K562 (cell line): ENCODE measurements around the gene BCAS1. TPM values are rescaled to one million over a fixed set of nuclear protein-coding genes. Genes with fewer than 3 reads are reported as not detected.

Source experiments
- ATAC-seq: fragments of 200-7000 bp; cut with Tn5 transposase; 3 replicates; pipeline ENCODE4 v1.9.1; 2020; ENCODE audit warnings: moderate library complexity
- BruUV-seq: library from RNA; stranded (reverse); fragments of 400-500 nt; replicated peaks from 2 replicates; lab custom pipeline; 2021; lab: Mats Ljungman, UMichigan
- CTCF ChIA-PET: fragments of 300-600 bp; formaldehyde crosslinking; extraction: SDS; loops from one replicate; lab custom pipeline; 2021; ENCODE audit warnings: low intra/inter-chr PET ratio; lab: Yijun Ruan, JAX
- POLR2A ChIA-PET: fragments of 300-600, 350-650 bp; sonication (Branson Sonifier 250); formaldehyde crosslinking; extraction: SDS; loops from one replicate; lab custom pipeline; 2021; ENCODE audit warnings: antibody characterized with exemption, inconsistent platforms; lab: Yijun Ruan, JAX
- DNase-seq, 4 experiments: peaks; one replicate each; pipeline versions ENCODE4 v3.0.0 to v3.0.0-alpha.2; 2011 to 2018; ENCODE audit warnings: low spot score in 3 of 4, mixed read lengths in 3 of 4; ENCODE audit errors: extremely low read depth in 1 of 4
- FAIRE-seq: peaks from 2 replicates; lab custom pipeline; 2011; peaks lifted over from hg19 to GRCh38; lab: Jason Lieb, UNC
- H2AFZ ChIP-seq: 2 replicates; pipeline ENCODE4 v1.6.0; 2011; ENCODE audit warnings: low read depth, low read length, control low read depth, inconsistent platforms
- H3K27ac ChIP-seq: fragments of 200-600 bp; 3 replicates; pipeline ENCODE4 v1.8.0; 2011; ENCODE audit warnings: low read depth, mild to moderate bottlenecking, control low read depth, inconsistent platforms, low read length, moderate library complexity, mixed read lengths; ENCODE audit errors: extremely low read depth
- H3K27me3 ChIP-seq, 2 experiments: fragments of 300-600 bp in 1 of 2; 2 replicates in 1 of 2; 3 replicates in 1 of 2; pipeline versions ENCODE4 v1.6.0 to v1.8.0; 2011; ENCODE audit warnings: inconsistent platforms in 2 of 2, low read length in 2 of 2, mild to moderate bottlenecking in 1 of 2, mixed read lengths in 1 of 2, moderate library complexity in 1 of 2; ENCODE audit not compliant: control insufficient read depth in 2 of 2, insufficient read depth in 2 of 2
- H3K36me3 ChIP-seq: fragments of 300-600 bp; 3 replicates; pipeline ENCODE4 v1.8.0; 2011; ENCODE audit warnings: mild to moderate bottlenecking, low read length, inconsistent platforms; ENCODE audit not compliant: control insufficient read depth, insufficient read depth
- H3K4me1 ChIP-seq, 2 experiments: fragments of 200-600 bp in 1 of 2; replicated peaks in 1 of 2; 2 replicates in 1 of 2; 3 replicates in 1 of 2; pipeline versions ENCODE4 v1.5.1 to v1.8.0; 2011; ENCODE audit warnings: inconsistent platforms in 2 of 2, low read length in 2 of 2, mild to moderate bottlenecking in 1 of 2, mixed read lengths in 1 of 2, moderate library complexity in 1 of 2; ENCODE audit not compliant: control insufficient read depth in 2 of 2, insufficient read depth in 2 of 2
- H3K4me2 ChIP-seq: 2 replicates; pipeline ENCODE4 v1.6.1; 2011; ENCODE audit warnings: low read length, control low read depth, inconsistent platforms, mixed read lengths; ENCODE audit not compliant: insufficient read depth
- H3K4me3 ChIP-seq: fragments of 200-600 bp; sonication (generic), shearing (Covaris generic); 2 replicates; pipeline ENCODE4 v1.5.1; 2016; ENCODE audit warnings: control low read depth, inconsistent platforms
- H3K79me2 ChIP-seq: fragments of 200-600 bp; 3 replicates; pipeline ENCODE4 v1.8.0; 2011; ENCODE audit warnings: low read length, inconsistent platforms; ENCODE audit not compliant: control insufficient read depth, insufficient read depth
- H3K9ac ChIP-seq, 2 experiments: 2 replicates each; pipeline versions ENCODE4 v1.6.0 to v1.6.1; 2011; ENCODE audit warnings: low read depth in 2 of 2, low read length in 2 of 2, control low read depth in 1 of 2, inconsistent platforms in 1 of 2, mild to moderate bottlenecking in 1 of 2, mixed read lengths in 1 of 2; ENCODE audit not compliant: insufficient read depth in 1 of 2
- H3K9me1 ChIP-seq: one replicate; pipeline ENCODE4 v1.6.0; 2011; ENCODE audit warnings: inconsistent platforms, mild to moderate bottlenecking, low read length, moderate library complexity; ENCODE audit not compliant: control insufficient read depth, insufficient read depth
- H3K9me3 ChIP-seq: replicated peaks from 2 replicates; pipeline ENCODE4 v1.5.1; 2011; ENCODE audit warnings: low read depth, low read length, inconsistent platforms; ENCODE audit not compliant: control insufficient read depth, insufficient read depth
- H4K20me1 ChIP-seq: replicated peaks from 2 replicates; pipeline ENCODE4 v1.6.1; 2011; ENCODE audit warnings: low read length, inconsistent platforms, mixed read lengths; ENCODE audit not compliant: control insufficient read depth, insufficient read depth
- BRD9 ChIP-seq: fragments of 450-650 bp; IDR thresholded peaks from 2 replicates; pipeline ENCODE4 v1.6.1; 2018; ENCODE audit warnings: low read depth; ENCODE audit not compliant: partially characterized antibody
- RFX1 ChIP-seq: fragments of 450-650 bp; IDR thresholded peaks from 2 replicates; pipeline ENCODE4 v1.6.1; 2016; ENCODE audit warnings: mild to moderate bottlenecking, moderate library complexity
- TEAD1 ChIP-seq, 2 experiments: fragments of 450-650 bp in 1 of 2; sonication (generic) in 1 of 2; formaldehyde crosslinking; IDR thresholded peaks; 2 replicates each; pipeline versions ENCODE4 v1.4.0 to v1.8.0; 2020 to 2022; ENCODE audit warnings: mild to moderate bottlenecking in 2 of 2, missing genetic modification reagents in 1 of 2
- ZNF407 ChIP-seq: fragments of 450-650 bp; IDR thresholded peaks from 2 replicates; pipeline ENCODE4 v1.6.1; 2016; ENCODE audit warnings: low read depth
- WGBS: fragments of 100-300 bp; shearing (Covaris generic); methylation state at CpG from one replicate; pipeline ENCODE4 v1.1.6; 2016; ENCODE audit warnings: low coverage, mixed read lengths; ENCODE audit not compliant: insufficient coverage; ENCODE audit errors: missing lambda C conversion rate; 5-methylcytosine and 5-hydroxymethylcytosine counted together
- in situ Hi-C: fragments of 300-500 bp; cut with MboI; formaldehyde crosslinking; loops from 4 replicates; pipeline ENCODE4 v1.15.0; 2018; ENCODE audit warnings: inconsistent platforms, mixed read lengths
- intact Hi-C: fragments of 100-400 bp; cut with micrococcal nuclease; formaldehyde crosslinking; loops from 2 replicates; pipeline ENCODE4 v1.14.2; 2022
- polyA plus RNA-seq, 8 experiments: library from polyadenylated mRNA; depleted of rRNA in 4 of 8; stranded (reverse) in 5 of 8; unstranded in 3 of 8; fragments of >200 nt; fragmentation: Nextera tagmentation in 2 of 8; fragmentation: Illumina TruSeq in 1 of 8; extraction: Ambion mirVana in 2 of 8; extraction: Trizol in 1 of 8; gene quantifications; 2 replicates each; pipeline versions ENCODE4 v1.2.1 to v1.2.3, GENCODE V29; 2011 to 2014; ENCODE audit warnings: inconsistent platforms in 1 of 8, missing spikeins in 1 of 8
- total RNA-seq, 7 experiments: library from RNA; depleted of rRNA in 6 of 7; stranded (reverse); fragments of >200 nt in 6 of 7; fragmentation: Illumina TruSeq in 2 of 7; extraction: Trizol in 2 of 7; gene quantifications; 2 replicates each; pipeline versions ENCODE4 v1.2.1 to v1.2.3, GENCODE V29; 2011 to 2021; ENCODE audit warnings: low replicate concordance in 1 of 7
- TF ChIP-seq, protein P1 (sequence below), 3 experiments: fragments of 200-800 bp in 1 of 3; sonication (Bioruptor generic) in 1 of 3; sonication (generic) in 1 of 3; formaldehyde crosslinking in 1 of 3; IDR thresholded peaks; 2 replicates each; pipeline versions ENCODE4 v1.6.1 to v1.8.0; 2016 to 2022; ENCODE audit warnings: mild to moderate bottlenecking in 2 of 3, missing compliant biosample characterization in 2 of 3, missing genetic modification characterization in 2 of 3, missing genetic modification reagents in 1 of 3
- TF ChIP-seq, protein P2 (sequence below), 3 experiments: fragments of 200-800 bp in 1 of 3; fragments of 250-450 bp in 1 of 3; fragments of 450-650 bp in 1 of 3; sonication (Bioruptor Pico) in 1 of 3; sonication (Bioruptor generic) in 1 of 3; formaldehyde crosslinking in 1 of 3; IDR thresholded peaks; 2 replicates each; pipeline versions ENCODE4 v1.6.1 to v1.8.0; 2016 to 2022; ENCODE audit warnings: mild to moderate bottlenecking in 2 of 3, missing genetic modification characterization in 2 of 3, missing compliant biosample characterization in 1 of 3, moderate library complexity in 1 of 3

Gene BCAS1
- total and polyA plus RNA-seq, 9 of the 15 experiments (the other 6 are each of a cell fraction or from before 2014, with no cell fraction given), result 0.18 to 2.3 (median 0.93) TPM

DNA sequence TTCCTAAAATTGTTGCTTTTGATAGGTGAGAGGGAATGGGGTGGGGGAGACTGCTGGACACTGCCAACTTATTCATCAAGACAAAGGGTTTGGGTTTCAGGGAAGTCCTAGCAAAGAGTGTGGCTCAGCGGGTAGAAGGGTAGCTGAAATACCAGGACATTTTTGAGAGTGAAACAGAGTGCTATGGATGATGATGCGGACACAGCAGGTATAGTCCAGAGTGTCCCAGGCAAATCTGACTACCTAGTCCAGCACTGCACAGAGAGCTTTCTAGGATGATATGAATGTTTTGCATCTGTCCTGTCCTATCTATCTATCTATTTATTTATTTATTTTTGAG lies 154.3 kb downstream of the BCAS1 start:
- POLR2A ChIA-PET, result interaction anchor here (0.6 to 1.2 kb wide), 8 partner anchors 17 to 324 kb away, joined by 3 to 4 read pairs (median 3); no protein-coding TSS in a partner anchor
- no peak overlapping the region for H3K4me3 ChIP-seq
- DNase-seq (no peak), ATAC-seq (peak; percentile 8; the same call in 1 of the 3 replicates), FAIRE-seq (no peak)
- CTCF ChIA-PET, result interaction anchor here (1.2 to 3.4 kb wide), 2 partner anchors 24 to 337 kb away, joined by 3 to 33 read pairs; no protein-coding TSS in a partner anchor
- H3K9ac ChIP-seq, result peak overlapping the region in 1 of 2 experiments; percentile 69; a peak in 2 of 4 replicates
- in situ Hi-C loops (no loop called here), intact Hi-C loops (loop anchor here (1.0 to 5.0 kb wide), 5 partner anchors 44 to 338 kb away; partner anchors contain the start of gene ZNF217)
- peak overlapping the region; percentile 80 for H3K4me2 ChIP-seq
- WGBS, result 68% methylated on average over 2 of the region's 2 CpGs
- H3K9me1 ChIP-seq, result no peaks in the 10 kb centered on the region
- peak overlapping the region; percentile 88 for H2AFZ ChIP-seq
- no peaks in the 10 kb centered on the region for H3K27me3 ChIP-seq
- BruUV-seq, result no TSS peak
- H4K20me1 ChIP-seq, result no peaks in the 10 kb centered on the region
- no peaks in the 10 kb centered on the region for H3K9me3 ChIP-seq
- TF ChIP-seq, protein P1, sequence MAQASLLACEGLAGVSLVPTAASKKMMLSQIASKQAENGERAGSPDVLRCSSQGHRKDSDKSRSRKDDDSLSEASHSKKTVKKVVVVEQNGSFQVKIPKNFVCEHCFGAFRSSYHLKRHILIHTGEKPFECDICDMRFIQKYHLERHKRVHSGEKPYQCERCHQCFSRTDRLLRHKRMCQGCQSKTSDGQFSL (CRISPR knock-in tag; IDR thresholded peaks at IDR 0.05), result no peak
- TF ChIP-seq, protein P1 (tag; IDR thresholded peaks at IDR 0.05), result no peak
- 0 out of 4 replicates have a peak, but pooled peaks of 1 of the 2 experiments have one; percentile 12 for TF ChIP-seq TEAD1 (CRISPR knock-in tag; IDR thresholded peaks at IDR 0.05)
- peak; percentile 20; the same call in 1 of the 2 replicates for TF ChIP-seq ZNF407
- peak; percentile 2; the same call in 1 of the 2 replicates for TF ChIP-seq RFX1
- TF ChIP-seq, protein P2, sequence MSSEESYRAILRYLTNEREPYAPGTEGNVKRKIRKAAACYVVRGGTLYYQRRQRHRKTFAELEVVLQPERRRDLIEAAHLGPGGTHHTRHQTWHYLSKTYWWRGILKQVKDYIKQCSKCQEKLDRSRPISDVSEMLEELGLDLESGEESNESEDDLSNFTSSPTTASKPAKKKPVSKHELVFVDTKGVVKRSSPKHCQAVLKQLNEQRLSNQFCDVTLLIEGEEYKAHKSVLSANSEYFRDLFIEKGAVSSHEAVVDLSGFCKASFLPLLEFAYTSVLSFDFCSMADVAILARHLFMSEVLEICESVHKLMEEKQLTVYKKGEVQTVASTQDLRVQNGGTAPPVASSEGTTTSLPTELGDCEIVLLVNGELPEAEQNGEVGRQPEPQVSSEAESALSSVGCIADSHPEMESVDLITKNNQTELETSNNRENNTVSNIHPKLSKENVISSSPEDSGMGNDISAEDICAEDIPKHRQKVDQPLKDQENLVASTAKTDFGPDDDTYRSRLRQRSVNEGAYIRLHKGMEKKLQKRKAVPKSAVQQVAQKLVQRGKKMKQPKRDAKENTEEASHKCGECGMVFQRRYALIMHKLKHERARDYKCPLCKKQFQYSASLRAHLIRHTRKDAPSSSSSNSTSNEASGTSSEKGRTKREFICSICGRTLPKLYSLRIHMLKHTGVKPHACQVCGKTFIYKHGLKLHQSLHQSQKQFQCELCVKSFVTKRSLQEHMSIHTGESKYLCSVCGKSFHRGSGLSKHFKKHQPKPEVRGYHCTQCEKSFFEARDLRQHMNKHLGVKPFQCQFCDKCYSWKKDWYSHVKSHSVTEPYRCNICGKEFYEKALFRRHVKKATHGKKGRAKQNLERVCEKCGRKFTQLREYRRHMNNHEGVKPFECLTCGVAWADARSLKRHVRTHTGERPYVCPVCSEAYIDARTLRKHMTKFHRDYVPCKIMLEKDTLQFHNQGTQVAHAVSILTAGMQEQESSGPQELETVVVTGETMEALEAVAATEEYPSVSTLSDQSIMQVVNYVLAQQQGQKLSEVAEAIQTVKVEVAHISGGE (CRISPR knock-in tag; IDR thresholded peaks at IDR 0.05), result 0 out of 6 replicates have a peak, but pooled peaks of 1 of the 3 experiments have one; percentile 71
- no peak for TF ChIP-seq BRD9
- no peaks in the 10 kb centered on the region for H3K36me3 ChIP-seq
- no peaks in the 10 kb centered on the region for H3K79me2 ChIP-seq
- H3K4me1 ChIP-seq, result peaks cover 25 to 41% of the 10 kb centered on the region in 2 experiments; a peak in 3 of 5 replicates
- peak overlapping the region; percentile 82 for H3K27ac ChIP-seq
